HG02840 (cell line): Measurements from ENCODE around the gene TOR2A.

Source experiments
- ATAC-seq: cut with Tn5 transposase; IDR thresholded peaks from one replicate; pipeline ENCODE4 v1.9.1; 2021; ENCODE audit warnings: mild to moderate bottlenecking, moderate library complexity, moderate number of reproducible peaks; ENCODE audit not compliant: unreplicated experiment, low FRiP score

Gene TOR2A

GRCh38 chr9:127746959-127747569, 12.0 kb upstream of the TOR2A start:
- no peak for ATAC-seq

GRCh38 chr9:127744398-127745110, 9.5 kb upstream of the TOR2A start:
- no peak for ATAC-seq

GRCh38 chr9:127742435-127743088, 7.5 kb upstream of the TOR2A start:
- ATAC-seq, result no peak

GRCh38 chr9:127741831-127742434, 6.8 kb upstream of the TOR2A start:
- no peak for ATAC-seq

- ATAC-seq, result no peak
Observed at GRCh38 chr9:127739614-127740330, 4.7 kb upstream of the TOR2A start.

GRCh38 chr9:127738666-127739065, 3.6 kb upstream of the TOR2A start:
- ATAC-seq, result no peak

GRCh38 chr9:127735530-127736185, 564 bp upstream of the TOR2A start:
- no peak for ATAC-seq

- ATAC-seq, result no peak
Observed at GRCh38 chr9:127734247-127734746, 797 bp downstream of the TOR2A start.

- ATAC-seq, result no peak
Observed at GRCh38 chr9:127733614-127734013, 1.5 kb downstream of the TOR2A start.

- no peak for ATAC-seq
Observed at GRCh38 chr9:127732444-127732843, 2.6 kb downstream of the TOR2A start.

GRCh38 chr9:127731938-127732337, 3.2 kb downstream of the TOR2A start:
- ATAC-seq, result no peak

GRCh38 chr9:127730799-127731410, 4.2 kb downstream of the TOR2A start:
- no peak for ATAC-seq

- no peak for ATAC-seq
Observed at GRCh38 chr9:127730262-127730661, 4.8 kb downstream of the TOR2A start.

- ATAC-seq, result no peak
Observed at GRCh38 chr9:127729522-127730256, 5.4 kb downstream of the TOR2A start.

GRCh38 chr9:127728808-127729207, 6.3 kb downstream of the TOR2A start:
- ATAC-seq, result no peak

- no peak for ATAC-seq
Observed at GRCh38 chr9:127726871-127727270, 8.2 kb downstream of the TOR2A start.

GRCh38 chr9:127724012-127724411, 11.1 kb downstream of the TOR2A start:
- ATAC-seq, result no peak

GRCh38 chr9:127723444-127723843, 11.7 kb downstream of the TOR2A start:
- ATAC-seq, result no peak

- no peak for ATAC-seq
Observed at GRCh38 chr9:127723013-127723412, 12.1 kb downstream of the TOR2A start.
